ENCODE measurements around the gene PLCB4.

The PLCB4 gene

GRCh38 chr20:9286501-9287461 lies 217.9 kb downstream of the PLCB4 start:
- DNase-seq, result no peak

GRCh38 chr20:9287826-9288225 lies 218.9 kb downstream of the PLCB4 start:
- DNase-seq, result no peak

GRCh38 chr20:9290331-9290730 lies 221.4 kb downstream of the PLCB4 start:
- no peak for DNase-seq

DNA sequence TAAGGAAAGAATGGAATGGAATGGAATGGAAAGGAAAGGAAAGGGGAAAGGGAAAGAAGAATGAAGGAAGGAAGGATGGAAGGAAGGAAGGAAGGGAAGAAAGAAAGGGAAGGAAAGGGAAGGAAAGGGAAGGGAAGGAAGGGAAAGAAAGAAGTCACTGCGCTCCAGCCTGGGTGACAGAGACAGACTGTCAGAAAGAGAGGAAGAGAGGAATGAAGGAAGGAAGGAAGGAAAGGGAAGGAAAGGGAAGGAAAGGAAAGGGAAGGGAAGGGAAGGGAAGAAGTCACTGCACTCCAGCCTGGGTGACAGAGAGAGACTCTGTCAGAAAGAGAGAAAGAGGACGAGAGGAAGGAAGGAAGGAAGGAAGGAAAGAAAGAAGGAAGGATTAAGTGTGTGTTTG lies 224.3 kb downstream of the PLCB4 start:
- DNase-seq, result no peak

GRCh38 chr20:9294041-9294440 lies 225.2 kb downstream of the PLCB4 start:
- DNase-seq, result no peak

DNA sequence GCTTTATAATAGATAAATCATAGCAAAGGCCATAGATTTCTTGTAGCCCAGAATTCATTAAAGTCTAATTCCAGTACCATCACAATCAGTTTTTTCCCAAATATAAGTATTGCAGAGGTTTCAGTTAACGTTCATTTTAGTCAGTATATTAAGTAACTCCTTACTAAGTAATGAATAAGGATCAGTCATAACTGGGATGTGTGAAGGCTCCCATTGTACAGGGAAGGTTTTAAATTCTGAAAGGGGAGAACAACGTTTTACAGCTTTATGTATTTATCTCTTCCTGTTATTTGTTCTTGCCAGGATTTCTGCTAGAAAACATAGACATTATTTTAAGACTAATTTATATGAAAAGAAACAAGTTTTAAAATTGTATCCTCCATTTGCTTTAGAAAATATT lies 230.0 kb downstream of the PLCB4 start:
- DNase-seq, result no peak

DNA sequence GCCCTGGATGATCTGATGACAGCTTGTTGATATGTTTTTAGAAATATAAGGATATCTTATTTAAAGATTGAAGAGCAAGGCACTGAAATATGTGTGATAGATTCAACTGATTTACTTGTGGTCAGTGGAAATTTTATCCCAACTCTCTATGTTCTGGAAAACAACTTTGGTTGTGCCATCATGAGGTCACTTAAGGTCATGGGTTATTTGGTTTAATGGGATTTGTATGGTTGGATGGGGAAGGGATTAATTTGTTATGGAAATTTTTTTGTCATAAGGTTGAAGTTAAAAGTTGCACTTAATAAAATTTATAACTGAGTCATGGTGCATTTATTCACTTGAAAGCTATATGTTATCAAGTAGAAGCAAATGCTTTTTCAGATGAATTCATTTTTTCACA lies 231.2 kb downstream of the PLCB4 start:
- no peak for DNase-seq

DNA sequence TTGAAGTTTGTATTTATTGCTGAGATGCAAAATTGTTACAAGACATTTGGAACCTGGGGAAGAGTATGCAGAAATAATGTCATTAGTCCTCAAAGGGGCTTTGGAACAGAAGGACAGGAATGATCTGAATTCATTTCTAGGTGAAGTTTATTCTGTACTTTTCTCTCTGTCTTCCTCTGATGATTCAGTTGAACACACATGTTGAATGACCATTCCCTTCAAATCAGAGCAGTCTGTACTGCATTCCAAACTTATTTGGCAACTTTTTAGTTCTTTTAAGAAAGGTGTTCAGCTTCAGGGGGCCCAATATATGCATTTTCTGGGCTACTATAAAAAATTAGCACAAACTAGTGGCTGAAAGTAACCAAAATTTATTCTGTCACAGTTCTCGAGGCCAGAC lies 231.6 kb downstream of the PLCB4 start:
- DNase-seq, result no peak

- DNase-seq, result no peak
Measured at GRCh38 chr20:9301129-9302090, 232.5 kb downstream of the PLCB4 start.

- no peak for DNase-seq
Measured at GRCh38 chr20:9302091-9302462, 233.2 kb downstream of the PLCB4 start.

GRCh38 chr20:9306521-9306920 lies 237.6 kb downstream of the PLCB4 start:
- DNase-seq, result no peak

DNA sequence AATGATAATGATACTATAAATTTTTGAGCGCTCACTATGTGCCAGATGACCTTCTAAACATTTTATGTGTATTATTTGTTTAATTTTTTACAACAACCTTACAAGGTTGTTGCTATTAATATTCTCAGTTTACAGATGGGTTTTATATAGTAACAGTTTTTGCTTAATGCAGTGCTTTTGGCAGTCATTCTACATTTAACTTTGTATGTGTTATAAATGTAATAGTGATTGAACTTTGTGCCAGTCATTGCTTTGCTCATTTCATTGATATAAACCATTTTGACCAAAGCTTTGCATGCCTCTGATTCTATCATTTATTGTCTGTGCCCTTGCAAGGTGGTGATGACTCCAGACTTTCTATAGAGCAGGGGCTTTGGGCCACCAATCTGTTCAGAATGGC lies 239.2 kb downstream of the PLCB4 start:
- no peak for DNase-seq

- DNase-seq, result no peak
Measured at GRCh38 chr20:9311132-9311531, 242.2 kb downstream of the PLCB4 start.

DNA sequence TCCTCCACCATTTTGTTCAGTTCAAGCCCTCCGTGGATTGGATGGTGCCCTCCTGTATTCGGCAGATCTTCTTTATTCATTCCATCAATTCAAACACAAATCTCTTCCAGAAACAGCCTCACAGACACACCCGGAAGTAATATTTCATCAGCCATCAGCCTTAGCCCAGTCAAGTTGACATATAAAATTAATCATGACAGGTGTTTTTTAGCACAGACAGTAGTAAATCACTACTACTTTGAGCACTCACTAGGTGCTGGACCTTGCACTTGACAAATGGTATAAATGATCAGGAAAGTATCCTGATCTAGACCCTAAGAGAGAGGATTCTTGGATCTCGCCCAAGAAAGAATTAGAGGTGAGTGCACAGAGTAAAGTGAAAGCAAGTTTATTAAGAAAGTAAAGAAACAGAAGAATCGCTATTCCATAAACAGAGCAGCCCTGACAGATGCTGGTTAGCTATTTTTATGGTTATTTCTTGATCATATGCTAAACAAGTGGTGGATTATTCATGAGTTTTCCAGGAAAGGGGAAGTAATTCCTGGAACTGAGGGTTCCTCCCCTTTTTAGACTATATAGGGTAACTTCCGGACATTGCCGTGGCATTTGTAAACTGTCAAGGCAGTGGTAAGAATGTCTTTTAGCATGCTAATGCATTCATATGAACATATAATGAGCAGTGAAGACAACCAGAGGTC lies 250.9 kb downstream of the PLCB4 start:
- DNase-seq, result no peak

GRCh38 chr20:9321007-9321406 lies 252.1 kb downstream of the PLCB4 start:
- DNase-seq, result no peak

DNA sequence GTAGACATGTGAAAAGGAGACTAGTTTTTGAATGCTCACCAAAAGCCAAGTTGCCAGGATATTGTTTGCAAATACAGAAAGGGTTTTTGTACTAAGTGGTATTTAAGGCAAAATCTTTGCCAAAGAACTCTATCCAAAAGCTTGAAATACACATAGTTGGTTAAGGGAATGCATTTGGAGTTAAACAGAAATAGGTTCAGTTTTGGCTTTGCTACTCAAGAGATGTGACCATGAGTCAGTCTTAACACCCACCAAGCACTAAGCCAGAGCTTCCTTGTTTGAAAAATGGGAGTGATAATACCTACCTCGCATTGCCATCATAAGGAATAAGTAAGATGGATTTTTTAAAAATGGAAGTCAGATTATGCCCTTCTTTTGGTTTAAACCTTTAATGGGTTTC lies 253.8 kb downstream of the PLCB4 start:
- DNase-seq, result no peak

DNA sequence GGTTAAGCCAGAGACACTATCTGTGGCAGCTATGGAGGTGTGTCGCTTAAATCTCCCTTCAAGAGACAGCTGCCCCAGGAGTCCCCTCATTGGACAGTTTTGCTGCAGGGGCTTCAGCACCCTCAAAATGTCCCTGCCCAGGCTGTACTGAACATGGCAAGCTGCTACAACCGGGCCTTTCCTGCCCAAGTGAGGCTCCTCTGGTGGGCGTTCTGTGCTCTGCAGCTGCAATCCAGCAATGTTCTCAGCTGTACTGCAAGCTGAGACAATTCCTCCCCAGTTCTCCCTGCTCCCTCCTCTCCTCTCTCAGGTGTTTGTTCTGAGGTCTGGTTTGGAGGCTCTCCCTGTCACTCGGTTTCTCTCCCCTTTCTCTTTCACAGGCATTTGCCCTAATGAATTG lies 254.7 kb downstream of the PLCB4 start:
- no peak for DNase-seq

- no peak for DNase-seq
Measured at GRCh38 chr20:9329355-9330101, 260.6 kb downstream of the PLCB4 start.

DNA sequence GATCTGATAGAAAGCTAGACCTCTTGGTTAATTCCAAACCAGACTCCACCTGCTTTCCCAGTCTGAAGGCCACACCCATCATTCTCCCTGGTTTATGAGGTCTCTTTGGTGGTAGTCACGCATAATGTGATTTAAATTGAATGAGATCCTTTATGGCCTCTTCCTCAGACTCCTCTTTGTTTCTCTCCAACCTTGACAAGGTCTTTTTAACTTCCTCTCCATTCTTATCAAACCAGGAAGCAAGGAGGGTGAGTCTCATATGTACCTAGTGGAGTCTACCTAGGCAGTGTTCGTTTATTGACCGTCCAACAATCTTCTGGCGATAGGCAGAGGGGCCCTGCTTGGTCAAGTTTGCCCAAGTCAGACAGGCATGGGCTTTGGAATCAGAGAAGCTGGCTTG lies 261.3 kb downstream of the PLCB4 start:
- no peak for DNase-seq

DNA sequence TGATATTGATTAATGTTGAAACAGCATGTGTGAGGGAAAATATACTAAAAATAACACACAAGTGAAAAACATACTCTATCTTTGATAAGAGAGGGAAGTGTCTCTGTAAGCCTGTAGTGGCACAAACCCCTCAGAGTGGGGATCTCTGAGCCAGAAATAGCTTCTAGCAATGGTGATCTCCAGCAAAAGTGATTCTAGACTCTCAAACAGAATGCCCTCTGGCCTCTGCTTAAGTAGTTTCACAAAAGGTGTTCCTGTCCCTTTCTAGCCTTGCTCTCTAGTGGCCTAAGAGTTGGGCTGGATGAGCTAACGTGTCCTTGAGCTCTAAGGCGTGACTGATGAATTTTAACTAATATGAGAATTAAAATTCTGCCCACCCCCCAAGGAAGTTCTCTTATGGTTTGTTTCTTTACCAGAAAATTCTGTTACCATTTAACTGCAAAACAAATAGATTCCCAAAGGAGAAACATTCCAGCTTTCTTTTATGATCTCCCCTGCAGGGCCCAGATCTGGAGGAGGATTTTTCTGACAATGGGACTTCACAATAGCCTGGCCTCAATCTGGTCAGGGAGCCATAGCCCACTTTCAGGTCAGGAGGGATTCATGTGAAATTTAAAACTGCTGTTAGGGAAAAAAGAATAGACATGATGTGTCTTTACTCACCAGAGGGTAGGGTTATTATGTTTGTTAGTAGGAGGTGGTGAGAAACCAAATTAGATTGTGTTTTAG lies 263.0 kb downstream of the PLCB4 start:
- no peak for DNase-seq

- no peak for DNase-seq
Measured at GRCh38 chr20:9332791-9333479, 264.0 kb downstream of the PLCB4 start.
